ENCODE data around the gene OLFML2A. TPM values are rescaled to one million over a fixed set of nuclear protein-coding genes. Genes with fewer than 3 reads are reported as not detected.

Gene OLFML2A
- total RNA-seq, 1 donor from 2014 or later, result 9.6 TPM

DNA sequence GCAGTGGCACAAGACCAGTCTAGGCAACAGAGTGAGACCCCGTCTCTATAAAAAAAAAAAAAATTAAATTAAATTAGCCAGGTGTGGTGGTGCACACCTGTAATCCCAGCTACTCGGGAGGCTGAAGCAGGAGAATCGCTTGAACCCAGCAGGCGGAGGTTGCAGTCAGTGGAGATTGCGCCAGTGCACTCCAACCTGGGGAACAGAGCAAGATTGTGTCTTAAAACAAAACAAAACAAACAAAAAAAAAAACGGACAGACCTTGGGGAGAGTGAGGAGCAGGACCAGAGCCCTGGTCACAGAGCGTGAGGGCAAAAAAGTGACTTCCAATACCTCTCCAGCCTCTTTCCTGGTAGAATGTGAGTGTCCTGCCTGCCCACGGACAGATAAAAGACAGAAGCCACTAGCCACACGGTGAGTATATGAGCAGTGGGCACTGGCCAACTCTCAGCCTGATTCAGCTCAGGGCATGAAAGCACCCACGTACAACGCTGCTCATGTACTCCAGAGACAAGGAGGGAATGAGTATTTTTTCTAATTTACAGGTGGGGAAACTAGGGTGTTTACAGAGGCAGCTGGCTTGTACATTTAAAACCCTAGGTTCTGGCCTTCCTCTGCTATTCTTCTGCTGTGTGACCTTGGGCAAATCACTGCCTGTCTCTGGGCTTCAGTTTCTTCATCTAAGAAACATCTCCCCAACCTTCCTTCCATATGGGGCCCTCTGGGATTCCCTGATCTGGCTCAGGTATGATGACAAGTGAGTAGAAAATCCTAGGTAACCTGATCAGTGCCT, 1.8 kb downstream of the OLFML2A start:
- no peak for DNase-seq (ENCODE audit: low spot score)

DNA sequence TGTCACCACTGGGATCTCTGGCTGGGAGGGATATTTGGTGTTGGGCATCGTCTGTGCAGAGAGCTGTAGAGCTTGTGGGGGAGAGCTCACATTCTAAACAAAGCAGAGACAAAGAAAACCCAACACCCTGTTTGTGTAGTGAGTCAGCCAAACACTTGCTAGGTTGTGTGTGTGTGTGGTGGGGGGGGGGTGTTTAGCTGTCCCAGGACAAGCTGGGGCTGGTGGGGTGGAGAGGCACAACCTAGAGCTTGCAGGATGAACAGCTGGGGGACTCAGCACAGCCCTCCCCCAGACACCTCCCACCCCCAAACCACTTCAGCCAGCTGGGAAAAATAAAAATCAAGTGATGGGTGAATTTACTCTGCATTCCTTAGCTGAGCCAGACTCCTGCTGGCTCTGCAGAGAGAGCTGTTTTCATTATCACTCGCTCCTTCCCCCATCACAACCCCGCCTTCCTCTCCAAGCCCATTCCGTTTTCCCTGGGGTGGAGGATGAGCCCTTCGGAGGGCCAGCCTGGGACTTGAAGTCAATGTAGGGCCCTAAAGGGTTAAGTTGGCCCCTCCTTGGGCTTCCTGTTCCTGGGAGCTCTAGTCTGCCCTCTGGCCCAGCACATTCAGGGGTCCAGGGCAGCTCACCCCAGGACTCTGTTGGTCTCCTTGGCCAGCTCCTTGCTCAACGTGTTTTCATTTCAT, 2.6 kb downstream of the OLFML2A start:
- peak; percentile 74 for DNase-seq (ENCODE audit: low spot score)

DNA sequence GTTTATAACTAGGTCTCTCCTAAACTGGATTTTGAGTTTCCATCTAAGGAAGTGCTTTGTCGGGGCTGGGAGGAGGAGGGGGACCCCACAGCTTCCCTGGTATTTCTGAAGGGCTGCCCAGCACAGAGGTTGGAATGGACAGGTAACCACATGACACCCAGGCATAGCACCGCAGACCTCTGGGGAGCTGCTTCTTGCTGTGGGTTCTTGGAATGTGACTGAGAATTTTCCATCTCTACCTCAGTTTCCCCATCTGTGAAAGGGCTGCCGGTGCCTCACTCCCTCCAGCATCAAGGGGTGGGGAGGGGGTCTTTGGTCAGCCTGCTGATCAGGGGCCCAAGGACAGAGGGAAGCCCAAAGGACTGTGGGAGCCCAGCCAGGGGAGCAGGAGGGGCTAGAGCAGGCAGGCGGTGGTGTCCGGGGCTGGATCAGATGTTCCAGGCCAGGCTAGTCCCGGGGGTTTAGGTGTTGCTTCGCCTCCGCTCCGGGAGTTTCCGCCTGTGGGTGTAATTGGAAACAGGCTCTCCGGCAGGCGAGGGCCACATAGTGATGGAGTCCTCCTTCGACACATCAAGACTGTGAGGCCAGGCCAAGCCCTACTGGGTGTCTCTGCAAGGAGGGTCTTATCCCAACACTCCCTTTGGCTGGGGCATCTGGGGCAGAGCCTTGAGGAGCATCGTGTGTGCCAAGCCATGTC, 3.3 kb downstream of the OLFML2A start:
- no peak for DNase-seq (ENCODE audit: low spot score)

DNA sequence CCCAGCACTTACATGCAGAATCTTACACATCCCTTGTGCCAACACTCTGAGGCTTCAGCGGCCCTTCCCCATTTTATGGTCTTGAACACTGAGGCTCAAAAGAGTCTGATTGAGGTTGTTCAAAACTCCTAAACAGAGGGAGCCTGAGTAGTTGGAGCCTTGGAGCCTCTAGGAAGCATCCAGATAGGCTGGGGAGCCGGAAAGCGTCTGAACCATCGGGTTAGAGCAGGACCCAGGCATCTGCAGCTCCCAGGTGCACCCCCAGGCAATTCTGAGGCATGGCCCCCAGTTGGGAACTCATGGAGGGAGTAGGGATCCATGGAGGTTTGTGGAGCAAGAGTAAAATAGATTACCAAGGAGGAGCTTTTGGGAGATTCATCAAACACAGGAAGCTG, 3.8 kb downstream of the OLFML2A start:
- no peak for DNase-seq (ENCODE audit: low spot score)

DNA sequence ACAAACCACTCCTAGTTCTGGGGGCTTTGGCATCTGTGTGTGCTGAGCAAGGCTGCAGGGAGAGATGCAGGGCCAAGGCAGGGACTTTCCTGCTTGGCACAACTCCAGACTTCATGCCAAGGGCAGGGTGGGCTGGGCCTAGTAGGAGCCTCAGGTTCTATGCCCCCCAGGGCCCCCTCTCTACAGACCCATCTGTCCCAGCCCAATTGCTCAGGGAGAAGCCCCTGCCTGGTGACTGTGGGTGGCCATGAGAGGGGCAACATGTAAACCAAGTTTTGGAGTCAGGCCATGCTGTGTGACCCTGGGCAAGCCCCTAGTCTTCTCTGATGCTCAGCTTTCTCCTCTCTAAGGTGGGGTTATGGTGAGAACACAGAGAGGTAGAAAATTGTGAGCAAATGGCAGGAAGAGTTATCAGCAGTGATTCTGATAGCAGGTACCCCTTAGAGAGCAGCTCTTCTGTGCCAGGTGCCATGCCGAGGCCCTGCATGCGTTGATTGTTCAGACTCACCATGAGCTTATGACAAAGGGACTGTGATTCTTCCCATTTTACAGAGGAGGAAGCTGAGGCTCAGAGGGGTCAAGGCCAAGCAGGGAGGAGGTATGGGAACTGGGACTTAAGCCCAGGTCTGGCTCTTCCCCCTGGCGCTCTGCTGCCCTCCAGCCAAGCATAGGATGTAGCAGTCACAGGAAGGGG, 5.2 kb downstream of the OLFML2A start:
- no peak for DNase-seq (ENCODE audit: low spot score)

DNA sequence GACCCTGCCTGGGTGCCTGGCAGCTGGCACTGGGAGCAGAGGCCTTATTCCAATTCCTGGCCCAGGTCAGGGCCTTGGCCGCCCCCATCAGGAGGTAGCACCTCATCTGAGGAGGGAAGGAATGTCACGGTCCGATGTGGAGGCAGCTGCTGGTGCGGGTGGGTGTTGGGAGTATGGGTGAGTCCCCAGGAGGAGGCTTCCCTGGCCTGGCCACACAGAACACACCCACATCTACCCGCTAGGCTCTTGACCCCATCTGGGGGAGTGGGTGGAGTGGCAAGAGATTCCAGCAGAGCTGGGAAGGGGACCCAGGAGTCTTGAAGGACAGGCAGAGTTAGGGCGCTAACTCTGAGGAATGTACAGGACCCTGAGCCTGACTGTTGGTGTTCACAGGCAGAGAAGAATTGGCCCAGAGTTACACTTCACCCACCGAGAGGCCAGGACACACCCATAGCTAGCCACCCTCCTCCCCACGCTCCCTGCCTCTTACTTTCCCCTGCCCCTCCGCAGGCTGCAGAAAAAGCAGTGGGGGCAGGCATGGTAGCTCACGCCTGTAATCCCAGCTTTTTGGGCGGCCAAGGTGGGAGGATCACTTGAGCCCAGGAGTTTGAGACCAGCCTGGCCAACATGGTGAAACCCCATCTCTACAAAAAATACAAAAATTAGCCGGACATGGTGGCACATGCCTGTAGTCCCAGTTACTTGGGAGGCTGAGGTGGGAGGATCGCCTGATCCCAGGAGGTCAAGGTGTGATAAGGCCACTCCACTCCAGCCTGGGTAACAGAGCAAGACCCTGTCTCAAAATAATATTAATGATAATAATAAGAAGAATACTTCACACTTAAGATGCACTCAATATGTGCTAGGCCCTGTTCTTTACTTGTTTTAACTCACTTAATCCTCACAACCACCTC, 6.0 kb downstream of the OLFML2A start:
- DNase-seq (ENCODE audit: low spot score), result no peak

DNA sequence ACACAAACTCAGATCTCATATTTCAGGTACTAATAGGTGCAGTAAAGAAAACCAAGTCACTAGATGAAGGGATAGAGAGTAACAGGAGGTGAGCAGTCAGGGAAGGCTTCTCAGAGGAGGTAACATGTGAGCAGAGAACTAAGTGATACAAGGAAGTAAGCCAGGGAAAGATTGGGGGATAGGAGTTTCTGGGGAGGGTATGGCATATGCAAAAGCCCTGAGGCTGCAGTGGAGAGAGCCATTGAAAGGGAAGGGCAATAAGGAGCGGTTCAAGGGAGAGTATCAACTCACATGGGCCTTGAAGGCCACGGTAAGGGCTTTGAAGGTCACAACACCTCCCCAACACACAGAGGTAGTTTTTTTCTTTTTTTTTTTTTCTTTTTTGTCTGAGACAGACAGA, 6.9 kb downstream of the OLFML2A start:
- DNase-seq (ENCODE audit: low spot score), result no peak

DNA sequence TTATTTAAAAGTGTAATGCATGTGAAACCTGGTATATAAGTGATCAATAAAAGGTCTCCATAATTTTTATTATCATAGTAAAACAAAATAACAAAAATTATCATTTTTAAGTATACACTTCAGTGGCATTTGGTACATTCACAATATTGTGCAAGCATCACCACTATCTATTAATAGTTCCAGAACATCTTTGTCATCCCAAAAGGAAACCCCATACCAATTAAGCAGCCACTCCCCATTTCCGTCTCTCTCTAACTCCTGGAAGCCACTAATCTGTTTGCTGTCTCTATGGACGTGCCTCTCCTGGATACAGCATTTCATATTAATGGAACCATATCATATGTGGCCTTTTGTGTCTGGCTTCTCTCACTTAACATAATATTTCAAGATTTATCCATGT, 7.6 kb downstream of the OLFML2A start:
- no peak for DNase-seq (ENCODE audit: low spot score)

DNA sequence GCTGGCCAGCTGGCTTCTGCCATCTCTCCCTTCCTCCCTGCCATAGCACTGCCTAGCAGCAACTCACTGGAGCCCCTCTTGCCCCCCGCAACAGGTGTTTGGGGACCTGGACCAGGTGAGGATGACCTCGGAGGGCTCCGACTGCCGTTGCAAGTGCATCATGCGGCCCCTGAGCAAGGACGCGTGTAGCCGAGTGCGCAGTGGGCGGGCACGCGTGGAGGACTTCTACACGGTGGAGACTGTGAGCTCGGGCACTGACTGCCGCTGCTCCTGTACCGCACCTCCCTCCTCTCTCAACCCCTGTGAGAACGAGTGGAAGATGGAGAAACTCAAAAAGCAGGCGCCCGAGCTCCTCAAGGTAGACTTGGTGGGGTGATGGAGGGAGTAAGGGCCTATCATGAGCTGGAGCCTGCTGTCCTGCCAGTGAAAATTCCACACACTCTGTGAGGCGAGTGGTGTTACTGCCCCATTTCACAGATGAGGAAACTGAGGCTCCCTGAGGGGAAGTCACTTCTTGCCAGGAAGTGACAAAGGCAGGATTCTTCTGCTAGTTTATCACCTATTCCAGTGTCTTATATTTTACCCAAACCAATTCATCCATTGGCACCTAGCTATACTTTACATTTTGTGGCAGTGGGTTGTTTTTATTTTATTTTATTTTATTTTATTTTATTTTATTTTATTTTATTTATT, 10.1 kb downstream of the OLFML2A start:
- DNase-seq (ENCODE audit: low spot score), result no peak

DNA sequence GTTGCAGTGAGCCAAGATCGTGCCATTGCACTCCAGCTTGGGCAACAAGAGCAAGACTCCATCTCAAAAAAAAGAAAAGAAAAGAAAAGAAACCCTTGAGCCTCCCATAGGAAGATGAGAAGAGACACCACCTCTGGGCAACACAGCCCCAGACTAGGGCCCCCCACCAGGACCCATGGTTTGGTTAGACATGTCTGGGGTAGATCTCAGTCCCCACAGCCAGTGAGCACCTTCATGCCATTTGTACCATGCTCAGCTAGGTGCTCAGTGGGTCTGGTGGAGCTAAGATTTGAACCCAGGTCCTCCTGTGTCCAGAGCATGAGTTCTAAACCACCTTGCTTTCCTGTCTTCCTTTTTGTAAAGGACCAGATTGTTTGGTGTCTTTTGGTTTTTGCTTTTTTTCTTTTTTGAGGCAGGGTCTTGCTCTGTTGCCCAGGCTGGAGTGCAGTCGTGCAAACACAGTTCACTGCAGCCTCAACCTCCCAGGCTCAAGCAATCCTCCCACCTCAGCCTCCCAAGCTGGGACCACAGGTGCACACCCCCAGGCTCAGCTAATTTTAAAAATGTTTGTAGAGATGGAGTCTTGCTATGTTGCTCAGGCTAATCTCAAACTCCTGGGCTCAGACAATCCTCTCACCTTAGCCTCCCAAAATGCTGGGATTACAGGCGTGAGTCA, 11.7 kb downstream of the OLFML2A start:
- DNase-seq (ENCODE audit: low spot score), result no peak

DNA sequence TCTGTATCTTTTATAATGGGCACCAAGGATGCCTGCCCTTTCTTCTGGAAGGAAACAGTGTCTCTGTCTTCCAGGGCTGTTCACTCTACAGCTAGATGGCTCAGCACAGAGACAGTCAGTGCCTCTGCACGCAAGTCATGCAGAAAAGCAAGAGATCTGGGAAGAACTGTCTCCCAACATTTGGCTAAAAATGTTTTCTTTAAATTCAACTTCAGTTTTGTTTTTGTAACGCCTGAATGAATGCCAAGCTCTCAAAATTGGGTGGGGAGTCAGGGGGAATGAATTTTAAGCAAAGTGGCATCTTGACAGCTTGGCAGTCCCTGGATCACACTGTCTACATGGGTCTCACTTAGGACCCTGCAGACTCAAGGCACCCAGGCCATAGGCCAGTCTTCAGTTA, 12.6 kb downstream of the OLFML2A start:
- no peak for DNase-seq (ENCODE audit: low spot score)

DNA sequence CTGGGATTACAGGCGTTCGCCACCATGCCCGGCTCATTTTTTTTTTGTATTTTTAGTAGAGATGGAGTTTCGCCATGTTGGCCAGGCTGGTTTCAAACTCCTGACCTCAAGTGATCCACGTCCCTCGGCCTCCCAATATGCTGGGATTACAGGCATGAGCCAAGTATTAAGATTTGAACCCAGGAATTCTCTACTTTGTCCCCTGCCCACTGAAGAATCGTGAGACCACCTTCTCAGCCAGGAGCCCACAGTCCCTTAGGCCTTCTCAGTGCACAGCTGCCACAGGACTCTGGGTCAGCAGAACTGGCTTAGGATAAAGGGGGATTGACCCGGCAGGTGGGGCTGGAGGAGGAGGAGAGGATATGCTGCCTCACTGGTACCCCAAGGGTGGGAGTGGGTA, 13.4 kb downstream of the OLFML2A start:
- DNase-seq (ENCODE audit: low spot score), result no peak

DNA sequence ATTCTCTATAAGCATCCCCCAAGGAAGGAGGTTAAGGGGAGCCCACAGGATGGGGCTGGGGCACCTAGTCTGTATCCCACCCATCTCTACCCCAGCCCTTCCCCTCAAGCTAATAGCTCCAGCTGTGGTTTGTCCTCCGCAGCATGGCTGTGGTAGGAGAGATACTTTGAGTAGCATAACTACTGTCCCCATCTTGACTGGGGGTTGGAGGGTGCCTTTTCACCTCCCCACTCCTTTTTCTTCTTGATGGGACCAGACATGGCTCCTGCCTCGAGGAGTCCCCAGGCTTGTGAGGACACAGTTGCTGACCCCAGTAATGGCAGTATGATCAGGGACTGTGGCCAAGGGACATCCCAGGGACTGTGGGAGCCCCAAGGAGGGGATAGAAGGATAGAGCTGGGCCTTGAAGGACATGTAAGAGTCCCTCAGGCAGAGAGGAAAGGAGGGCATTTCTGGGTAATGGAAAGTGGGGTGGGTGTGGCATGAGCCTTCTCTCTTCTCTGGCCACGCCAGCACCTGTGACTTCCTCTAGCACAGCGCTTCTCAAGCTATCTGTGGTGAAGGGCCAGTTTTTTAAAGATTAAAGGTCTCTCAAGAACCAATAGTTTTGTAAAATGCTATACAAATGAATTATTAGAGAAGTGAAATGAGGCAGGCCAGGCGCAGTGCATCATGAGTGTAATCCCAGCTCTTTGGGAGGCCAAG, 14.0 kb downstream of the OLFML2A start:
- no peak for DNase-seq (ENCODE audit: low spot score)

DNA sequence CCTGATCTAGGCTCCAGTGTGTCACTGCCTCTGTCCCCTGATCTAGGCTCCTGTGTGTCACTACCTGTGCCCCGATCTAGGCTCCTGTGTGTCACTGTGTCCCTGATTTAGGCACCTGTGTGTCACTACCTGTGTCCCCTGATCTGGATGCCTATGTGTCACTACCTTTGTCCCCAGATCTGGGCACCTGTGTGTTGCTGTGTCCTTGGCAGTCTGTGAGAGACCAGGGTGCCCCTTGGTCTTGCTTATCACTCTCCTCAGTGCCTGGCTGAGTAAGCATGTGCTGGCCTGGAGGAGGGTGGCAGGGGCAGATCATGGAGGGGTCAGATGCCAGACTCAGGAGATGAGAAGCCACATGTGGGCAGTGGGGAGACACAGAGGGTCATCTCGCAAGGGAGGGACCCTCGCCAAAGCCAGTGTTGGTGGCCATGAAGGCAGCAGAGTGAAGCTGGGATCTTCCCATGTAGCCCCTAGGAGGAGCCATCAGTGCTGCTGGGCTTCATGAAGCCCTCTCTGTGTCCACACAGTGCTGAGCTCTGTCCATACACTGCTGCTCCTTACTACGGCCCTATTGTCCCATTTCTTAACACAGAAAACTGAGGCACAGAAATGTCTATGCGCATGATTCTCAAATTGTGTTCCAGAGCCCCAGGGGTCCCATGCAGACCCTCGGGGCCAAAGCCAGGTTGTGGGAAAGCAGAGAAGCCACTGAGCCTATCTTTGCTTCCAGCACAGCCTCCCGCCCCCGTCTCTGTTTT, 15.5 kb downstream of the OLFML2A start:
- DNase-seq (ENCODE audit: low spot score), result no peak

DNA sequence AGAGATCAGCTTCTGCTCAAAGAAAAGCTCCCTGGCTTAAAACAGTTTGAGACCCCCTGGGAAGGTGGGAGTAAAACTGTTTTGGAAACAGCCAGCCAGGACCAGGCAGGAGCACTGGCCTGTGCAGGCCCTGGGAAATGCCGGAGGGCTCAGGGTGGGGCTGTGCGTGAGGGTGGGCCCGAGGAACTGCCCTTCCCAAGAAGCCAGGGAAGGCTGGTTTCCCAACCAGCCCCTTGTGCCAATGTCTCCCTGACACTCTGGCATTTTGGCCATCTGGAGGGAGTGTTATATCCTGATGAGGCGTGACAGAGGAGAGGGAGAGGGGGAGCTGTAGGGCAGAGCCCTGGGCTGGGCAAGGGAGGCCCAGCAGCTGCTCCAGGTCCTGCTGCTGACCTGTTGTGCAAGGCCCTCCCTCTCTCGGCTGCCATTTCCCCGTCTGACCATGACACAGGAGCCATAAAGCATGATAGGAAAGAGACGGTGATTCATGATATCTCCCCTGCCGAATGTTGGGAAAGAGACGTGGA, 16.1 kb downstream of the OLFML2A start:
- DNase-seq (ENCODE audit: low spot score), result no peak

DNA sequence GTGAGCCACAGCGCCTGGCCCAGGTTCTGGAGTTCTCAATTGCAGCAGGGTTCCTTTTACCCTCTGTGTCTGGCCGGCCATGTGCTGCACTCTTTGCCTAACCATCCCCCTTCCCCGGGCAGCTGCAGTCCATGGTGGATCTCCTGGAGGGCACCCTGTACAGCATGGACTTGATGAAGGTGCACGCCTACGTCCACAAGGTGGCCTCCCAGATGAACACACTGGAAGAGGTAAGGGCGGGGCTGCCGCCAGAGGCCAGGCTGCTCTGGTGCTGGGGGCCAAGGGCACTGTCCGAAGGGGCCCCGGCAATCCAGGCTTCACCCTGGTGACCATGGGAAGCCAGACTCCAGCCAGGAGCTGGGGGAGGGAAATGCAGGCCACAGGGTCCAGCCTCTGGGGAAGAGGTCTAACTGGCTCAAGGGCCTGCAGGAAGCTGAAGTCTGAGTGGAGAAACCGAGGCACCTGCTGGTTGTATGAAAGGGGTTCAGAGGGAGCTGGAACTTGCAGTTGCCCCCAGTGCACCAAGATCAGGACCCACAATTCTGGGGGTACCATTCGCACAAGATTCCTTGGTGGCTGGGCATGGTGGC, 18.1 kb downstream of the OLFML2A start:
- DNase-seq (ENCODE audit: low spot score), result no peak

DNA sequence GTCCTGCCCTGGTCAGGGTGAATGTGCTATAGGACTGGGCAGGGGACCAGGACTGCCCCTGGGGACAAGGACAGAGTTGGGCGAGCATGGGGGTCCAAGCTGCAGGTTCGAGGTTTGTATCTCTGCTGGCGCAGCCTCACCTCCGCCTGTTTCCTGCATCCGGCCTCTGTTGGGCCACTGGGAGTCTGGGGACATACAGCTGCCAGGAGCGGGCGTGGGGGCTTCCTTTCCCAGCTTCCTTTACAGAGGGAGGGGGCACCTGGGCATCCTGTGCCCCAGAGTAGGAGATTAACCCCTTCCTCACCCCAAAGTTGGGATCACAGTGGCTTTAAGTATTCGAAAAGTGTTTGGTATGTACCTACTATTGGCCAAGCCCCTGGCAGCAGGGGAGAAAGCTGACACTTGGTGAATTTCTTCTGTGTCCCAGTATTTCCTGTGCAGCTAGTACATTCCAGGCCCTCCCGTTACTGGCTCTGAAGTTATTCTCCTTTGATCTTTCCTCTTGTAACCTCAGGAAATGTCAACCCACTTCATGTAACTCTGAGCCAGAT, 19.0 kb downstream of the OLFML2A start:
- DNase-seq (ENCODE audit: low spot score), result no peak
